Natural killer cell (primary cell): ENCODE data around the gene CAPN15. TPM values are rescaled to one million over a fixed set of nuclear protein-coding genes. Genes with fewer than 3 reads are reported as not detected.

Experiments
- ATAC-seq, 3 donors: fragments of 150-1000 bp in 2 of 3; fragments of 200-7000 bp in 1 of 3; cut with Tn5 transposase; 1 replicate in 1 of 3; 2 replicates in 2 of 3; pipeline ENCODE4 v1.10.0; 2021; ENCODE audit warnings: mild to moderate bottlenecking in 2 of 3, moderate library complexity in 2 of 3
- DNase-seq, 2 donors: peaks; one replicate each; pipeline versions ENCODE4 v3.0.0 to v3.0.0-alpha.2; 2013 to 2021; ENCODE audit warnings: mixed read lengths in 1 of 2
- H3K27ac ChIP-seq: one replicate; pipeline ENCODE4 v1.5.1; 2013; ENCODE audit warnings: mild to moderate bottlenecking, low read length
- H3K27me3 ChIP-seq: one replicate; pipeline ENCODE4 v1.6.1; 2013; ENCODE audit warnings: low read length; ENCODE audit not compliant: control insufficient read depth, insufficient read depth
- H3K36me3 ChIP-seq: one replicate; pipeline ENCODE4 v1.6.1; 2013; ENCODE audit warnings: low read length; ENCODE audit not compliant: control insufficient read depth, insufficient read depth
- H3K4me1 ChIP-seq: one replicate; pipeline ENCODE4 v1.6.1; 2013; ENCODE audit warnings: low read length; ENCODE audit not compliant: control insufficient read depth, insufficient read depth
- H3K4me3 ChIP-seq: one replicate; pipeline ENCODE4 v1.5.1; 2013; ENCODE audit warnings: low read length
- H3K9me3 ChIP-seq: one replicate; pipeline ENCODE4 v1.6.1; 2013; ENCODE audit warnings: low read length; ENCODE audit not compliant: control insufficient read depth, insufficient read depth
- H3K27ac Mint-ChIP-seq, 2 donors: one replicate each; pipeline ENCODE4 v1.8.0; 2022; ENCODE audit warnings: mild to moderate bottlenecking in 2 of 2, mixed read lengths in 2 of 2, moderate library complexity in 1 of 2
- H3K27me3 Mint-ChIP-seq, 2 donors: one replicate each; pipeline ENCODE4 v1.8.0; 2022; ENCODE audit warnings: low read depth in 2 of 2, mixed read lengths in 2 of 2
- H3K36me3 Mint-ChIP-seq: one replicate; pipeline ENCODE4 v1.8.0; 2022; ENCODE audit warnings: mixed read lengths
- H3K4me1 Mint-ChIP-seq, 2 donors: one replicate each; pipeline ENCODE4 v1.8.0; 2022; ENCODE audit warnings: mixed read lengths in 2 of 2
- H3K4me3 Mint-ChIP-seq: one replicate; pipeline ENCODE4 v1.8.0; 2022; ENCODE audit warnings: mild to moderate bottlenecking, moderate library complexity, mixed read lengths
- H3K9me3 Mint-ChIP-seq, 2 donors: one replicate each; pipeline ENCODE4 v1.8.0; 2022; ENCODE audit warnings: mixed read lengths in 2 of 2
- WGBS: methylation state at CpG from one replicate; pipeline ENCODE4 v1.1.7; 2013; ENCODE audit warnings: missing lambda C conversion rate; ENCODE audit not compliant: insufficient coverage; 5-methylcytosine and 5-hydroxymethylcytosine counted together
- intact Hi-C: fragments of 100-400 bp; cut with micrococcal nuclease; formaldehyde crosslinking; loops from one replicate; pipeline ENCODE4 v1.14.2; 2022
- total RNA-seq, 4 donors: library from RNA; stranded (reverse); fragments of 120-200 nt in 1 of 4; gene quantifications; one replicate each; pipeline versions ENCODE4 v1.2.3 to v1.2.4, GENCODE V29; 2013 to 2022
- TF ChIP-seq, protein P1 (sequence below): fragments of 200-600 bp; IDR thresholded peaks from one replicate; pipeline ENCODE4 v1.8.0; 2022; ENCODE audit warnings: antibody characterized with exemption

The CAPN15 gene
- total RNA-seq, 3 donors from 2014 or later (not counting 1 experiment from before 2014, with no cell fraction given) = 151 to 275 (median 186) TPM

DNA sequence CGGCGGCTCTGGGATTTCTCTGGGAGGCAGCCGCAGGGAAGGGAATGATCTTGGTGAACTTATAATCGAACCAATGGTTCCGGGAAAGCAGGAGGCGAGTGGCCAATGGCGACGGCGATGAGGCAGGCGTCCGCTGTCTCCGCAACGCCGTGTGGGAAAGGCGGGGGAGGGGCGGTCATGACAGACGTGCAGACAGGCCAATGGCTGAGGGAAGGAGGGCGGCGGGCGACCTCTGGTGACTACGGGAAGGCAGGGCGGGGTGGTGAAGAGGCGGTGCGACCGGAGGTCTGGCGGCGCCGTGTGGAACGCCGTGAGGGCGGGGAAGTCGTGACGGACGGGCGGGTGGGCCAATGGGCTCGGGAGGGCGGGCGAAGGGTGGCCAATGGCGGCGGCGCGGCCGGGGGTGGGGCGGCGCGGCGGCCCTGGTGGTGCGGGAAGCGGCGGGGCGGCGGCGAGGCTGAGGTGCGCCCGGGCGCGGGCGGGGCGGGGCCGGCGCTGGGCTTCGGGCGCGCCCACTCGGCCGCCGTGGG, 62.2 kb downstream of the CAPN15 start, which contains the start of gene RAB40C:
RAB40C (plus strand) TSS at position 409 of the 530 bp plus-strand sequence. CDS start 226 bp downstream, outside the sequence.
- under 1% methylated on average over 67 of the region's 67 CpGs for WGBS
- Histone ChIP-seq H3K4me3 (peak within 1 kb of the TSS; percentile 69), H3K9me3 (no peaks in the 10 kb centered on the region), H3K27ac (peak within 1 kb of the TSS; percentile 96), H3K36me3 (no peaks in the 10 kb centered on the region), H3K27me3 (no peaks in the 10 kb centered on the region), H3K4me1 (peaks cover 45% of the 10 kb centered on the region)
- intact Hi-C loops = loop anchor here (1.0 kb wide), 4 partner anchors 19 to 164 kb away; partner anchors contain the start of genes CAPN15, METTL26 and RAB11FIP3
- peak within 1 kb of the TSS; percentile 98 to 99 for H3K27ac Mint-ChIP-seq
- peaks cover 17 to 52% of the 10 kb centered on the region in 2 donors for H3K4me1 Mint-ChIP-seq
- H3K9me3 Mint-ChIP-seq = no peaks in the 10 kb centered on the region
- no peaks in the 10 kb centered on the region for H3K36me3 Mint-ChIP-seq
- ATAC-seq = peak; percentile 80 to 92 (median 83)
- peak; percentile 97 to 99 for DNase-seq
- H3K4me3 Mint-ChIP-seq = peak within 1 kb of the TSS; percentile 99
- H3K27me3 Mint-ChIP-seq = no peaks in the 10 kb centered on the region
- TF ChIP-seq, protein P1, sequence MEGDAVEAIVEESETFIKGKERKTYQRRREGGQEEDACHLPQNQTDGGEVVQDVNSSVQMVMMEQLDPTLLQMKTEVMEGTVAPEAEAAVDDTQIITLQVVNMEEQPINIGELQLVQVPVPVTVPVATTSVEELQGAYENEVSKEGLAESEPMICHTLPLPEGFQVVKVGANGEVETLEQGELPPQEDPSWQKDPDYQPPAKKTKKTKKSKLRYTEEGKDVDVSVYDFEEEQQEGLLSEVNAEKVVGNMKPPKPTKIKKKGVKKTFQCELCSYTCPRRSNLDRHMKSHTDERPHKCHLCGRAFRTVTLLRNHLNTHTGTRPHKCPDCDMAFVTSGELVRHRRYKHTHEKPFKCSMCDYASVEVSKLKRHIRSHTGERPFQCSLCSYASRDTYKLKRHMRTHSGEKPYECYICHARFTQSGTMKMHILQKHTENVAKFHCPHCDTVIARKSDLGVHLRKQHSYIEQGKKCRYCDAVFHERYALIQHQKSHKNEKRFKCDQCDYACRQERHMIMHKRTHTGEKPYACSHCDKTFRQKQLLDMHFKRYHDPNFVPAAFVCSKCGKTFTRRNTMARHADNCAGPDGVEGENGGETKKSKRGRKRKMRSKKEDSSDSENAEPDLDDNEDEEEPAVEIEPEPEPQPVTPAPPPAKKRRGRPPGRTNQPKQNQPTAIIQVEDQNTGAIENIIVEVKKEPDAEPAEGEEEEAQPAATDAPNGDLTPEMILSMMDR = no peak

DNA sequence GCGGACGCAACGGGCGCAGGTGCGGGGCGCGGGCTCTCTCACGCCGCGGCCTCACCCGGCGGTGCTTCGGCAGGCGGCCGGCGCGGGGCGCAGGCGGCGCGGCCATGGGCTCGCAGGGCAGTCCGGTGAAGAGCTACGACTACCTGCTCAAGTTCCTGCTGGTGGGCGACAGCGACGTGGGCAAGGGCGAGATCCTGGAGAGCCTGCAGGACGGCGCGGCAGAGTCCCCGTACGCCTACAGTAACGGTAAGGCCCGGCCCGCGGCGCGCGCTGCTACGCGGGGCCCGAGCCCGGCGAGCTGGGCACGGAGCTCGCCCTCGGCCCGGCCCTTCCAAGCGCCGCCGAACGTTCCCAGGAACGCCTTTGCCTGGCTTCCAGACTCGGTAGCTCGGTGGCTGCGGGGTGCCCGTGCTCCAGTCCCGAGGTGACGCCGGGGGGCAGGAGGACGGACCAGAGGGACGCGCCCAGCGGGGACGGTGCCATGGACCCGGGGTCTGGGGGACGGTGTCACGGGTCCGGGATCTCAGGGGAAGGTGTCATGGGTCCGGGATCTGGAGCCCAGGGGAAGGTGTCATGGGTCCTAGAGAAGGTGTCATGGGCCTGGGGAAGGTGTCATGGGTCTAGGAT, 62.8 kb downstream of the CAPN15 start:
- DNase-seq (no peak), ATAC-seq (no peak)
- Histone ChIP-seq H3K4me3 (peak overlapping the region; percentile 50), H3K36me3 (no peaks in the 10 kb centered on the region), H3K27ac (no peak overlapping the region), H3K4me1 (peaks cover 45% of the 10 kb centered on the region), H3K27me3 (no peaks in the 10 kb centered on the region), H3K9me3 (no peaks in the 10 kb centered on the region)
- intact Hi-C loops = no loop called here
- H3K36me3 Mint-ChIP-seq = no peaks in the 10 kb centered on the region
- TF ChIP-seq, protein P1 = no peak
- H3K27ac Mint-ChIP-seq = peak overlapping the region; percentile 98 to 99
- no peaks in the 10 kb centered on the region for H3K27me3 Mint-ChIP-seq
- H3K4me3 Mint-ChIP-seq = peak overlapping the region; percentile 91
- H3K4me1 Mint-ChIP-seq = peaks cover 17 to 52% of the 10 kb centered on the region in 2 donors
- under 1% methylated on average over 71 of the region's 71 CpGs for WGBS
- H3K9me3 Mint-ChIP-seq = no peaks in the 10 kb centered on the region

- Mint-ChIP-seq H3K4me3 (peak overlapping the region; percentile 91), H3K27me3 (no peaks in the 10 kb centered on the region), H3K27ac (peak overlapping the region; percentile 74 to 87), H3K9me3 (no peaks in the 10 kb centered on the region), H3K36me3 (no peaks in the 10 kb centered on the region), H3K4me1 (peaks cover 17 to 52% of the 10 kb centered on the region in 2 donors)
- Histone ChIP-seq H3K27me3 (no peaks in the 10 kb centered on the region), H3K4me1 (peaks cover 45% of the 10 kb centered on the region), H3K36me3 (no peaks in the 10 kb centered on the region), H3K4me3 (peak overlapping the region; percentile 50), H3K27ac (no peak overlapping the region), H3K9me3 (no peaks in the 10 kb centered on the region)
- intact Hi-C loops = no loop called here
- TF ChIP-seq, protein P1 = no peak
- DNase-seq (no peak), ATAC-seq (no peak)
- WGBS = 64% methylated on average over 10 of the region's 10 CpGs
Observed at GRCh38 chr16:590815-591200, 63.3 kb downstream of the CAPN15 start.
